Aorta (tissue), 5 donors: Measurements from ENCODE around the gene DAPK1. TPM values are rescaled to one million over a fixed set of nuclear protein-coding genes. Genes with fewer than 3 reads are reported as not detected.

Experiments
- ATAC-seq: fragments of 200-7000 bp; cut with Tn5 transposase; one replicate; pipeline ENCODE4 v1.9.1; 2022; ENCODE audit warnings: moderate library complexity; ENCODE audit not compliant: low FRiP score
- DNase-seq, 2 donors: peaks; one replicate each; pipeline ENCODE4 v3.0.0-alpha.2; 2020
- H3K27ac ChIP-seq, 2 donors: one replicate each; pipeline ENCODE4 v1.5.1; 2013; ENCODE audit warnings: low read length in 2 of 2, mild to moderate bottlenecking in 2 of 2, moderate library complexity in 2 of 2, control low read depth in 1 of 2, inconsistent platforms in 1 of 2, low read depth in 1 of 2
- H3K27me3 ChIP-seq, 2 donors: one replicate each; pipeline ENCODE4 v1.6.1; 2013; ENCODE audit warnings: control low read depth in 1 of 2, low read length in 1 of 2, mild to moderate bottlenecking in 1 of 2, moderate library complexity in 1 of 2; ENCODE audit not compliant: insufficient read depth in 2 of 2, control insufficient read depth in 1 of 2
- H3K36me3 ChIP-seq, 2 donors: one replicate each; pipeline ENCODE4 v1.6.1; 2013; ENCODE audit warnings: control low read depth in 1 of 2, low read length in 1 of 2, mild to moderate bottlenecking in 1 of 2; ENCODE audit not compliant: insufficient read depth in 2 of 2, control insufficient read depth in 1 of 2
- H3K4me1 ChIP-seq, 2 donors: one replicate each; pipeline ENCODE4 v1.6.1; 2013; ENCODE audit warnings: low read length in 2 of 2, control low read depth in 1 of 2, mild to moderate bottlenecking in 1 of 2, moderate library complexity in 1 of 2; ENCODE audit not compliant: insufficient read depth in 2 of 2, control insufficient read depth in 1 of 2
- H3K4me3 ChIP-seq, 2 donors: one replicate each; pipeline ENCODE4 v1.5.1; 2013; ENCODE audit warnings: low read length in 2 of 2, control low read depth in 1 of 2, mild to moderate bottlenecking in 1 of 2
- H3K9me3 ChIP-seq: one replicate; pipeline ENCODE4 v1.6.1; 2013; ENCODE audit warnings: mild to moderate bottlenecking, low read length; ENCODE audit not compliant: control insufficient read depth
- WGBS, 2 donors: extraction: QIAGEN DNeasy Blood & Tissue Kit; methylation state at CpG; one replicate each; pipeline ENCODE4 v1.1.7; 2013; 5-methylcytosine and 5-hydroxymethylcytosine counted together
- intact Hi-C, 2 donors: fragments of 100-400 bp; cut with DNase I; formaldehyde crosslinking; loops; one replicate each; pipeline versions ENCODE4 v1.14.2 to v1.15.0; 2022
- polyA plus RNA-seq, 2 donors: library from polyadenylated mRNA; stranded (reverse); fragments of 200-250 nt; gene quantifications; one replicate each; pipeline ENCODE4 v1.2.3, GENCODE V29; 2013
- total RNA-seq, 2 donors: library from RNA; stranded (reverse); fragmentation: NEBNext Ultra II Directional; extraction: Animal tissue kit (Norgen Biotek cat#: 25700); gene quantifications; one replicate each; pipeline ENCODE4 v1.2.1, GENCODE V29; 2021
- donor health status: healthy with polysubstance abuse.
- donor health status: Bipolar disorder and iron deficiency.
- donor health status: DM: no; HTN: no; CAD: no.
- donor health status: DM: no; HTN: no; CAD: no.
- donor health status: DM: yes; HTN: yes; CAD: no.

The DAPK1 gene
- total and polyA plus RNA-seq, 4 donors = 6.5 to 41.7 (median 21.7) TPM

GRCh38 chr9:87529671-87530070 lies 32.0 kb downstream of the DAPK1 start:
- ATAC-seq (no peak), DNase-seq (no peak)
- Histone ChIP-seq H3K36me3 (no peaks in the 10 kb centered on the region), H3K27ac (no peak overlapping the region), H3K9me3 (no peaks in the 10 kb centered on the region), H3K4me3 (no peak overlapping the region), H3K27me3 (no peaks in the 10 kb centered on the region), H3K4me1 (no peaks in the 10 kb centered on the region)
- intact Hi-C loops = no loop called here
- 85 to 91% methylated on average over 7 of the region's 7 CpGs for WGBS, 2 donors

GRCh38 chr9:87530716-87531115 lies 33.0 kb downstream of the DAPK1 start:
- Histone ChIP-seq H3K27ac (no peak overlapping the region), H3K9me3 (no peaks in the 10 kb centered on the region), H3K4me3 (no peak overlapping the region), H3K4me1 (no peaks in the 10 kb centered on the region), H3K36me3 (no peaks in the 10 kb centered on the region), H3K27me3 (no peaks in the 10 kb centered on the region)
- intact Hi-C loops = no loop called here
- WGBS, 2 donors = 88 to 91% methylated on average over 4 of the region's 4 CpGs
- DNase-seq (no peak), ATAC-seq (no peak)

GRCh38 chr9:87531370-87532295 lies 34.0 kb downstream of the DAPK1 start:
- Histone ChIP-seq H3K27ac (no peak overlapping the region), H3K36me3 (no peaks in the 10 kb centered on the region), H3K4me1 (no peaks in the 10 kb centered on the region), H3K27me3 (no peaks in the 10 kb centered on the region), H3K9me3 (no peaks in the 10 kb centered on the region), H3K4me3 (no peak overlapping the region)
- no peak for ATAC-seq
- WGBS, 2 donors = 63 to 68% methylated on average over 3 of the region's 3 CpGs
- intact Hi-C loops = no loop called here
- DNase-seq = no peak

- Histone ChIP-seq H3K9me3 (no peaks in the 10 kb centered on the region), H3K36me3 (no peaks in the 10 kb centered on the region), H3K27me3 (no peaks in the 10 kb centered on the region), H3K4me1 (no peaks in the 10 kb centered on the region), H3K27ac (no peak overlapping the region), H3K4me3 (no peak overlapping the region)
- WGBS, 2 donors = 96 to 100% methylated on average over 2 of the region's 2 CpGs
- no peak for DNase-seq
- intact Hi-C loops = no loop called here
- ATAC-seq = no peak
Measured at GRCh38 chr9:87533271-87533670, 35.6 kb downstream of the DAPK1 start.

- H3K4me1 ChIP-seq = no peaks in the 10 kb centered on the region
- no peak for DNase-seq
- H3K4me3 ChIP-seq = no peak overlapping the region
- H3K9me3 ChIP-seq = no peaks in the 10 kb centered on the region
- 95 to 97% methylated on average over 4 of the region's 4 CpGs for WGBS, 2 donors
- intact Hi-C loops = no loop called here
- no peak overlapping the region for H3K27ac ChIP-seq
- no peaks in the 10 kb centered on the region for H3K27me3 ChIP-seq
- no peak for ATAC-seq
- no peaks in the 10 kb centered on the region for H3K36me3 ChIP-seq
Measured at GRCh38 chr9:87534036-87534435, 36.4 kb downstream of the DAPK1 start.

GRCh38 chr9:87534957-87535356 lies 37.3 kb downstream of the DAPK1 start:
- DNase-seq = no peak
- Histone ChIP-seq H3K27me3 (no peaks in the 10 kb centered on the region), H3K4me1 (no peaks in the 10 kb centered on the region), H3K27ac (no peak overlapping the region), H3K36me3 (no peaks in the 10 kb centered on the region), H3K9me3 (no peaks in the 10 kb centered on the region), H3K4me3 (no peak overlapping the region)
- intact Hi-C loops = no loop called here
- no peak for ATAC-seq
- 93 to 96% methylated on average over 2 of the region's 2 CpGs for WGBS, 2 donors

- 89 to 92% methylated on average over 8 of the region's 8 CpGs for WGBS, 2 donors
- H3K9me3 ChIP-seq = no peaks in the 10 kb centered on the region
- H3K36me3 ChIP-seq = no peaks in the 10 kb centered on the region
- no peak for DNase-seq
- H3K27ac ChIP-seq = no peak overlapping the region
- H3K27me3 ChIP-seq = no peaks in the 10 kb centered on the region
- no peaks in the 10 kb centered on the region for H3K4me1 ChIP-seq
- ATAC-seq = no peak
- intact Hi-C loops = no loop called here
- H3K4me3 ChIP-seq = no peak overlapping the region
Measured at GRCh38 chr9:87535817-87536539, 38.3 kb downstream of the DAPK1 start.

- H3K9me3 ChIP-seq = no peaks in the 10 kb centered on the region
- ATAC-seq = no peak
Measured at GRCh38 chr9:87537625-87538024, 40.0 kb downstream of the DAPK1 start.

More at GRCh38 chr9:87537625-87538024, 40.0 kb downstream of the DAPK1 start:
- no peak overlapping the region for H3K4me3 ChIP-seq
- no peaks in the 10 kb centered on the region for H3K36me3 ChIP-seq
- no peaks in the 10 kb centered on the region for H3K4me1 ChIP-seq
- H3K27ac ChIP-seq = no peak overlapping the region
- no peak for DNase-seq
- no peaks in the 10 kb centered on the region for H3K27me3 ChIP-seq
- intact Hi-C loops = no loop called here
- WGBS, 2 donors = 80 to 86% methylated on average over 7 of the region's 7 CpGs
